SK-N-DZ (cell line): ENCODE data around the gene BANP.
A peak's percentile ranks its signal among the peaks of the same experiment; 100 is the strongest.
"Not testable (repeated sequence)": the region's sequence is repeated elsewhere in the genome, so short reads cannot be mapped to it uniquely, and the experiment has no call there.

ENCODE experiments used
- DNase-seq: peaks from one replicate; pipeline ENCODE4 v3.0.0-alpha.2; 2015; ENCODE audit warnings: low spot score
- small RNA-seq, 2 experiments: library from RNA; depleted of rRNA; stranded (forward); fragments of <200 nt; gene quantifications; one replicate each; pipeline ENCODE3, GENCODE V24; 2014

BANP gene

DNA sequence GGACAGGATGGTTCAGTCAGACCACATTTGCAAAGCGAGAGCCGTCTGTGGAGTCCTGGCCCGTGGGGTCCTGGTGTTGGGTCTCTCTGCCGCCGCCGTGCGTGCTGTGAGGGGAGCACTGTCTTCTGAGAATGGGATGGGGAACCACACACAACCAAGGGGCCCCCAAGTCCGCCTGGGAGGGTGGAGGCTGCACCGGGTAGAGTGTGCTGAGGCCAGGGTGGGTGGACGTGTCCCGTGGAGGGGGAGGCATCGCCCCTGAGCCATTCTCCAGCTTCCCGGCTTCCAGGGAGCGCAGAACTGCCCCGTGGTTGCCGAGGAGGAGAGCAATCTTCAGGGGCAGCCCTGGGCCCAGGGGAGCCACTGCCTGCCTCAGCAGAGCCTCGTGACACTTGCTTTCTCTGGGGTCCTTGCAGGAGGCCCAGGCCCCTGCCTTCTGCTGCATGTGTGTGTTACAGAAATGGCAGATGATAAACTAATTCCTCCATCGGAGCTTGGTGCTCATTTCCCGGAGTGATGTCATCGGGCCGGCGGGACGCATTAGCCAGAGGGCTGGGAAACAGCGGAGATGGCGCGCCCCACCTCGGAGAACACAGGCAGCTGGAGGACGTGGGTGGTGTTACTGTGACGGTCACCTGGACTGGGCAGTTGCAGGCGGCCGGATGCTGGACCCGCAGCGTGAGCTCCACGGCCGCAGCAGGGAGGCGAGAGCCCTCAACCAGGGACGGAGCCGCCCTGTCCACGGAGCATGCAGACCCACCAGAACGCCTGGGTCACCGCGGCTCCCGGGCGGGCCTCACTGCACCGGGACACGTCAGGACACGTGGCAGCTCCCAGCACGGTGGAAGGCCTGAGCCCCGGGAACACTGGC is 168.9 kb downstream of the BANP start:
- peak; percentile 80 for DNase-seq

DNA sequence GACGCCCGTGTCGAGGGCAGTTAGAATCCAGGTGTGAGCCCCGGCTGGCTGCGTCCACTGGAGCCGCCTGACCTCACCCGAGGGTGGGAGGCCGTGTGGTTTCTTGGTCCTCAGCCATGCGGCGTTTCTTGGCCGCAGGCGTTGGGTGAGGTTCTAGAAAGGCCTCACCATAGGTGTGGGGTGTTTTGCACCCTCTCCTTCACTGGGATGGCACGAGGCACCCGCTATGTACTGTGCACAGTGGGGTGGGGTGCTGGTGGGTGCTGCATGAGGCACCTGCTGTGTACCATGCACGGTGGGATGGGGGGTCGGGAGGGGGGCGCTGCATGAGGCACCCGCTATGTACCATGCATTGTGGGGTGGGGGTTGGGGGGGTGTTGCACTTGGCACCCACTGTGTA is 169.6 kb downstream of the BANP start:
- DNase-seq = no peak

DNA sequence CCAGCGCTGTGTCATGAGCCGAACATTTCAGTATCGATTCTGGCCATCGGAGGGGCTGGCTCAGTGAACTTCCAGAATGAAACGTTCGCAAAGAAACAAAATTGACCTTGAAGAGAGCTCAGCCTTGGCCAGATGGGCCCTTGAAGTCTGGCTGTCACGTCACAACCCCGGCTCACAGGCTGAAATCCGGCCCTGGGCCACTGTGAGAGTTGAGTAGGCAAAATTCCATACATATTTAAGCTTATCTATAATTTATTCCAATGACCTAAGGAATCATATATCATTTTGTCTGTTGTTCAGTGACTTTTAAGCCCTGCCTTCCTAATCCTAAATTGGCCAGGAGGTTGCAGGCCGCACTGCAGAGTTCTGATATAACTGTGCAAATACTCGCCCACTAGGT is 170.2 kb downstream of the BANP start:
- not testable (repeated sequence) for DNase-seq

DNA sequence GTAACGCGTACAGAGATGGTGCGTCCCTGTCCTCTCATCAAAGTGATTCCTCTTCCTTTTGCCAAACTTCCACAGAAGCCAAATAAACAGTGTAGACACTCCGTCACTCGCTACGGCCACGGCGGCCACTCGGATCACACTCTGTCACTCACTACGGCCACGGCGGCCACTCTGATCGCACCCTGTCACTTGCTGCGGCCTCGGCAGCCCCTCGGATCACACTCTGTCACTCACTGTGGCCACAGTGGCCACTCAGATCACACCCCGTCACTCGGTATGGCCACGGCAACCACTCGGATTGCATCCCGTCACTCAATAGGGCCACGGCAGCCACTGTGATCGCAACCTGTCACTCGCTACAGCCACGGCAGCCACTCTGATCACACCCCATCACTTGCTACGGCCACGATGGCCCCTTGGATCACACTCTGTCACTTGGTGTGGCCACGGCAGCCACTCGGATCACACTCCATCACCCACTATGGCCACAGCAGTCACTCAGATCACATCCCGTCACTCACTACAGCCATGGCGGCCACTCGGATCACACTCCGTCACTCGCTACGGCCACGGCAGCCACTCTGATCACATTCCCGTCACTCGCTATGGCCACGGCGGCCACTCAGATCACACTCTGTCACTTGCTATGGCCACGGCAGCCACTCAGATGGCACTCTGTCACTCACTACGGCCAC is 170.8 kb downstream of the BANP start:
- no peak for DNase-seq

Small RNAs within 50 kb of the gene (small RNA-seq; reads per million reads assigned to genes)
- 0 reads per million in 2 experiments for gene AC127455.1
